ENCODE data around the gene CCL20.

Gene CCL20

GRCh38 chr2:227861011-227861410 lies 47.4 kb downstream of the CCL20 start:
- Histone ChIP-seq H3K4me1 (ENCODE audit: control insufficient read depth, insufficient read depth, low read length, poor library complexity, severe bottlenecking) (peaks cover 21% of the 10 kb centered on the region), H3K27ac (ENCODE audit: low read depth, low read length, severe bottlenecking) (no peak overlapping the region), H3K36me3 (ENCODE audit: control insufficient read depth, insufficient read depth, low read length) (no peaks in the 10 kb centered on the region), H3K4me3 (ENCODE audit: extremely low read depth, insufficient read depth, low read length, poor library complexity, severe bottlenecking) (no peak overlapping the region), H3K9me3 (ENCODE audit: control insufficient read depth, low read length) (no peaks in the 10 kb centered on the region)
- WGBS, 2 experiments (ENCODE audit: insufficient coverage in 2 of 2), result 83 to 100% methylated on average over 1 to 2 of the region's 2 CpGs

- H3K36me3 ChIP-seq (ENCODE audit: control insufficient read depth, insufficient read depth, low read length), result no peaks in the 10 kb centered on the region
- H3K4me1 ChIP-seq (ENCODE audit: control insufficient read depth, insufficient read depth, low read length, poor library complexity, severe bottlenecking), result peaks cover 28% of the 10 kb centered on the region
- peak overlapping the region; percentile 91 for H3K27ac ChIP-seq (ENCODE audit: low read depth, low read length, severe bottlenecking)
- H3K4me3 ChIP-seq (ENCODE audit: extremely low read depth, insufficient read depth, low read length, poor library complexity, severe bottlenecking), result no peak overlapping the region
- WGBS, 2 experiments (ENCODE audit: insufficient coverage in 2 of 2), result no CpG with 5 or more reads among the region's 8 CpGs
- no peaks in the 10 kb centered on the region for H3K9me3 ChIP-seq (ENCODE audit: control insufficient read depth, low read length)
Measured at GRCh38 chr2:227862227-227862740, 48.6 kb downstream of the CCL20 start.

- Histone ChIP-seq H3K27ac (ENCODE audit: low read depth, low read length, severe bottlenecking) (peak overlapping the region; percentile 91), H3K36me3 (ENCODE audit: control insufficient read depth, insufficient read depth, low read length) (no peaks in the 10 kb centered on the region), H3K4me1 (ENCODE audit: control insufficient read depth, insufficient read depth, low read length, poor library complexity, severe bottlenecking) (peaks cover 28% of the 10 kb centered on the region), H3K4me3 (ENCODE audit: extremely low read depth, insufficient read depth, low read length, poor library complexity, severe bottlenecking) (no peak overlapping the region), H3K9me3 (ENCODE audit: control insufficient read depth, low read length) (no peaks in the 10 kb centered on the region)
- 48 to 54% methylated on average over 6 of the region's 7 CpGs for WGBS, 2 experiments (ENCODE audit: insufficient coverage in 2 of 2)
Measured at GRCh38 chr2:227862741-227863588, 49.3 kb downstream of the CCL20 start.

- WGBS, 2 experiments (ENCODE audit: insufficient coverage in 2 of 2), result 80 to 84% methylated on average over 6 to 9 of the region's 9 CpGs
- Histone ChIP-seq H3K4me3 (ENCODE audit: extremely low read depth, insufficient read depth, low read length, poor library complexity, severe bottlenecking) (no peak overlapping the region), H3K4me1 (ENCODE audit: control insufficient read depth, insufficient read depth, low read length, poor library complexity, severe bottlenecking) (peaks cover 40% of the 10 kb centered on the region), H3K27ac (ENCODE audit: low read depth, low read length, severe bottlenecking) (no peak overlapping the region), H3K9me3 (ENCODE audit: control insufficient read depth, low read length) (no peaks in the 10 kb centered on the region), H3K36me3 (ENCODE audit: control insufficient read depth, insufficient read depth, low read length) (no peaks in the 10 kb centered on the region)
Measured at GRCh38 chr2:227864161-227864756, 50.6 kb downstream of the CCL20 start.

GRCh38 chr2:227865291-227865690 lies 51.6 kb downstream of the CCL20 start:
- Histone ChIP-seq H3K9me3 (ENCODE audit: control insufficient read depth, low read length) (no peaks in the 10 kb centered on the region), H3K4me1 (ENCODE audit: control insufficient read depth, insufficient read depth, low read length, poor library complexity, severe bottlenecking) (peaks cover 48% of the 10 kb centered on the region), H3K4me3 (ENCODE audit: extremely low read depth, insufficient read depth, low read length, poor library complexity, severe bottlenecking) (no peak overlapping the region), H3K27ac (ENCODE audit: low read depth, low read length, severe bottlenecking) (no peak overlapping the region), H3K36me3 (ENCODE audit: control insufficient read depth, insufficient read depth, low read length) (no peaks in the 10 kb centered on the region)
- WGBS, 2 experiments (ENCODE audit: insufficient coverage in 2 of 2), result 84 to 96% methylated on average over 3 to 4 of the region's 4 CpGs

Measured in mesodermal cell (in vitro differentiated cells).